HS-27A (cell line): ENCODE data around the gene CHCHD1.
"Not testable (repeated sequence)": the region's sequence is repeated elsewhere in the genome, so short reads cannot be mapped to it uniquely, and the experiment has no call there.

Experiments used
- DNase-seq: peaks from one replicate; pipeline ENCODE4 v3.0.0-alpha.2; 2012; ENCODE audit warnings: low read depth, missing footprints

The CHCHD1 gene

GRCh38 chr10:73813333-73813732, 31.5 kb downstream of the CHCHD1 start:
- no peak for DNase-seq

- DNase-seq: no peak
Measured at GRCh38 chr10:73814276-73814895, 32.5 kb downstream of the CHCHD1 start.

GRCh38 chr10:73814896-73815718, 33.3 kb downstream of the CHCHD1 start:
- DNase-seq: no peak

GRCh38 chr10:73815719-73816030, 33.8 kb downstream of the CHCHD1 start:
- DNase-seq: no peak

- no peak for DNase-seq
Measured at GRCh38 chr10:73816917-73817729, 35.3 kb downstream of the CHCHD1 start.

GRCh38 chr10:73817826-73818225, 36.0 kb downstream of the CHCHD1 start:
- no peak for DNase-seq

GRCh38 chr10:73818402-73818801, 36.6 kb downstream of the CHCHD1 start:
- DNase-seq: no peak

GRCh38 chr10:73819081-73819480, 37.2 kb downstream of the CHCHD1 start:
- DNase-seq: no peak

GRCh38 chr10:73819513-73820093, 37.8 kb downstream of the CHCHD1 start:
- DNase-seq: no peak

- DNase-seq: no peak
Measured at GRCh38 chr10:73823391-73823790, 41.5 kb downstream of the CHCHD1 start.

- DNase-seq: no peak
Measured at GRCh38 chr10:73824146-73824725, 42.4 kb downstream of the CHCHD1 start.

- DNase-seq: peak; percentile 22
Measured at GRCh38 chr10:73827346-73828089, 45.7 kb downstream of the CHCHD1 start.

GRCh38 chr10:73828161-73828560, 46.3 kb downstream of the CHCHD1 start:
- no peak for DNase-seq

GRCh38 chr10:73829090-73829489, 47.2 kb downstream of the CHCHD1 start:
- not testable (repeated sequence) for DNase-seq
